ENCODE measurements around the gene FZD7.

GRCh38 chr2:202044777-202045176 is 11.1 kb downstream of the FZD7 start:
- TF ChIP-seq EZH2 (IDR thresholded peaks at IDR 0.05) = no peak
- no peak for TF ChIP-seq MAX (IDR thresholded peaks at IDR 0.05)
- no peak for TF ChIP-seq ZNF274 (IDR thresholded peaks at IDR 0.05; ENCODE audit: low read depth, low read length)
- no peak for TF ChIP-seq POLR2A (IDR thresholded peaks at IDR 0.05; ENCODE audit: borderline replicate concordance, extremely low read depth, insufficient read depth, insufficient read length)
- TF ChIP-seq ZFX (IDR thresholded peaks at IDR 0.05) = no peak
- TF ChIP-seq CTCF (IDR thresholded peaks at IDR 0.05 in 2 of 3, conservative IDR thresholded peaks at IDR 0.05 in 1 of 3; ENCODE audit: borderline replicate concordance in 1 of 3, insufficient read depth in 1 of 3, low read depth in 2 of 3, low read length in 2 of 3) = no peak
- no peak for TF ChIP-seq TCF7L2 (IDR thresholded peaks at IDR 0.05; ENCODE audit: borderline replicate concordance, extremely low read depth, insufficient read depth, insufficient read length)
- TF ChIP-seq SIN3A (IDR thresholded peaks at IDR 0.05; ENCODE audit: low read depth) = no peak
- TF ChIP-seq SP1 (IDR thresholded peaks at IDR 0.05; ENCODE audit: low read depth) = no peak
- TF ChIP-seq JUND (IDR thresholded peaks at IDR 0.05) = no peak
- no peak for TF ChIP-seq EZH2phosphoT487 (IDR thresholded peaks at IDR 0.05; ENCODE audit: borderline replicate concordance)
- TF ChIP-seq RAD21 (IDR thresholded peaks at IDR 0.05; ENCODE audit: low read depth) = no peak
- no peak for TF ChIP-seq REST (IDR thresholded peaks at IDR 0.05; ENCODE audit: low read depth)
- TF ChIP-seq FOSL1 (IDR thresholded peaks at IDR 0.05; ENCODE audit: low read depth) = no peak

Data from HCT116 (cell line).